PFSK-1 (cell line): ENCODE measurements around the gene LEPR.

Source experiments
- FOXP2 ChIP-seq: optimal IDR thresholded peaks from 2 replicates; pipeline ENCODE3; 2011; ENCODE audit warnings: borderline replicate concordance, control low read depth, inconsistent platforms; ENCODE audit not compliant: insufficient read depth; ENCODE audit errors: extremely low read length, extremely low read depth
- POLR2AphosphoS5 ChIP-seq: IDR thresholded peaks from 2 replicates; pipeline ENCODE4 v1.6.1; 2012; ENCODE audit warnings: low read depth, mild to moderate bottlenecking, control low read depth, low read length, moderate library complexity
- SIN3A ChIP-seq: IDR thresholded peaks from 2 replicates; pipeline ENCODE4 v1.6.1; 2012; ENCODE audit warnings: mild to moderate bottlenecking, low read length, moderate library complexity, borderline replicate concordance; ENCODE audit not compliant: insufficient read depth
- TAF1 ChIP-seq: IDR thresholded peaks from 2 replicates; pipeline ENCODE4 v1.6.1; 2012; ENCODE audit warnings: low read length, control low read depth, borderline replicate concordance; ENCODE audit not compliant: insufficient read depth
- TF ChIP-seq, protein P1 (sequence below), 2 experiments: IDR thresholded peaks; 2 replicates each; pipeline versions ENCODE4 v1.6.1 to v1.8.0; 2011 to 2012; ENCODE audit warnings: low read depth in 2 of 2, low read length in 2 of 2, control low read depth in 1 of 2, inconsistent platforms in 1 of 2, mild to moderate bottlenecking in 1 of 2, moderate library complexity in 1 of 2; ENCODE audit not compliant: insufficient read depth in 1 of 2

The LEPR gene

DNA sequence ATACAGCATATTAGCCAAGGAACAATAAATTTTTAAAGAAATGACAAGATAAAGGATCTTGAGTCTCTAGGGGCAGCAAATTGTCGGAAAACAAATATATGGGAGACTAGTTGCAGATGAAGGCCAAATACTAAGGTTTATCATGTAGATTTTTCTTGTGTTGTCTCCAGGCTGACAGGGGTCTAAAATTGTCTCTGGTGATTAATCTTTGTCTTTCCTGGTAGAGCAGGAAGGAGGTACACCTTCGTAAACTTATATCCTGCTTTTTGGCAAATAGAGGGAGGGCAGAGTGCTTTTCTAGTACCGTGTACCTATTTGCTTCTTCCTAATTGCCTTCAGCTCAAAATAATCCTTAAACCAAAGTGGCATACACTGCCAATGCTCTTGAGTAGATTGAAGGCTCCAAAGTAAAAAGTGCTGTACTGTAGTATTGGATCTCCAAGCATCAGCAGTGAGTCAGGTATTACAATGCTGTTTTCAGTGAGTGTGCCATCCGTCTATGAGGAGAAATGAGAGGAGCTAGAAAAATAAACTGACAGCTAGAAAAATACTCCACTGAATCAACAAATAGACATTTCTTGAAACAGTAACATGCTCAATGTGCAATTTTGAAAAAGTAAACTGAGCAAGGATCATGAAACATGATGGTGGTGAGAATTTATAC is 1.8 kb upstream of the LEPR start:
- no peak for TF ChIP-seq POLR2AphosphoS5
- TF ChIP-seq TAF1, result no peak
- TF ChIP-seq FOXP2, result no peak
- TF ChIP-seq, protein P1, sequence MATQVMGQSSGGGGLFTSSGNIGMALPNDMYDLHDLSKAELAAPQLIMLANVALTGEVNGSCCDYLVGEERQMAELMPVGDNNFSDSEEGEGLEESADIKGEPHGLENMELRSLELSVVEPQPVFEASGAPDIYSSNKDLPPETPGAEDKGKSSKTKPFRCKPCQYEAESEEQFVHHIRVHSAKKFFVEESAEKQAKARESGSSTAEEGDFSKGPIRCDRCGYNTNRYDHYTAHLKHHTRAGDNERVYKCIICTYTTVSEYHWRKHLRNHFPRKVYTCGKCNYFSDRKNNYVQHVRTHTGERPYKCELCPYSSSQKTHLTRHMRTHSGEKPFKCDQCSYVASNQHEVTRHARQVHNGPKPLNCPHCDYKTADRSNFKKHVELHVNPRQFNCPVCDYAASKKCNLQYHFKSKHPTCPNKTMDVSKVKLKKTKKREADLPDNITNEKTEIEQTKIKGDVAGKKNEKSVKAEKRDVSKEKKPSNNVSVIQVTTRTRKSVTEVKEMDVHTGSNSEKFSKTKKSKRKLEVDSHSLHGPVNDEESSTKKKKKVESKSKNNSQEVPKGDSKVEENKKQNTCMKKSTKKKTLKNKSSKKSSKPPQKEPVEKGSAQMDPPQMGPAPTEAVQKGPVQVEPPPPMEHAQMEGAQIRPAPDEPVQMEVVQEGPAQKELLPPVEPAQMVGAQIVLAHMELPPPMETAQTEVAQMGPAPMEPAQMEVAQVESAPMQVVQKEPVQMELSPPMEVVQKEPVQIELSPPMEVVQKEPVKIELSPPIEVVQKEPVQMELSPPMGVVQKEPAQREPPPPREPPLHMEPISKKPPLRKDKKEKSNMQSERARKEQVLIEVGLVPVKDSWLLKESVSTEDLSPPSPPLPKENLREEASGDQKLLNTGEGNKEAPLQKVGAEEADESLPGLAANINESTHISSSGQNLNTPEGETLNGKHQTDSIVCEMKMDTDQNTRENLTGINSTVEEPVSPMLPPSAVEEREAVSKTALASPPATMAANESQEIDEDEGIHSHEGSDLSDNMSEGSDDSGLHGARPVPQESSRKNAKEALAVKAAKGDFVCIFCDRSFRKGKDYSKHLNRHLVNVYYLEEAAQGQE (IDR thresholded peaks at IDR 0.05; ENCODE audit: insufficient read depth in 1 of 2, low read depth in 2 of 2, low read length in 2 of 2), result no peak
- no peak for TF ChIP-seq SIN3A

DNA sequence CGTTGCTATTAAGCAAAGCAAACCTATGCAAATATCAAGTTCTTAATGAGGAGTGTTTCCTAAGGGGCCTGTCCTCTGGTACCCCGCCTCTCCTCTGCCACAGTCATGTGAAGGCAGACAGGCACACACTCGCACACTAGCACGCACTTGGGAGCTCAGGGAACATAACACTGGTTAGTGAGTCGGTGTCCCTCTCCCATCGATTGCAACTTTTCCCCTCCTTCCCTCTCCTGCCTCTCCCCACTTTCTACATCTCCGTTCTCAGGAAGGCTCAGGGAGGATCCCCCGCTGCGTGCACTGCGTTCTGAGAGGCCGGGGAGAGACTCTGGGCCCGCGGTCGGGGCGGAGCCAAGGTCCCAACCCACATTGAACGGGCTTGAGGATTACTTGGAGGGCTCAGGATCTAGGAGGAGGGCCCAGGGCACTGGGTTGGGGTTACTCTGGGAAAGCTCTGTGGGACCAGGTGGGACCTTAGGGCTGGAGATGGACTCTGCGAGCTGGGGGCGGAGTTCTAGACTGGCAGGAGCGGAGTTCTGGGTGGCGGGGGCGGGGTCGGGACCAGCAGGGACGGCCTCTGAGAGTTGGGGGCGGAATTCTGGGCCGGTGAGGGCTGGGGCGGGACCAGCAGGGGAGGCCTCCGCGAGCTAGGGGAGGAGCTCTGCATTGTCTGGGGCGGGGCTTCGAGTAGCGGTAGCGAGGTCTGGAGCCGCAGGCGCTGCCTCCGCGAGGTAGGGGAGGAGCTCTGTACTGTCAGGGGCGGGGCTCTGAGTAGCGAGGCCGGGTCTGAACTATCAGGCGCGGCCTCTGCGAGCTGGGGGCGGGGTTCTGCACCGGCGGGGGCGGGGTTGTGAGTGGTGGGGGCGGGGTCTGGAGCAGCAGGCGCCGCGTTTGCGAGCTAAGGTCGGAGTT is 533 bp upstream of the LEPR start:
- TF ChIP-seq FOXP2 (no peak), SIN3A (no peak), POLR2AphosphoS5 (no peak), TAF1 (no peak)
- TF ChIP-seq, protein P1 (IDR thresholded peaks at IDR 0.05; ENCODE audit: insufficient read depth in 1 of 2, low read depth in 2 of 2, low read length in 2 of 2), result no peak

DNA sequence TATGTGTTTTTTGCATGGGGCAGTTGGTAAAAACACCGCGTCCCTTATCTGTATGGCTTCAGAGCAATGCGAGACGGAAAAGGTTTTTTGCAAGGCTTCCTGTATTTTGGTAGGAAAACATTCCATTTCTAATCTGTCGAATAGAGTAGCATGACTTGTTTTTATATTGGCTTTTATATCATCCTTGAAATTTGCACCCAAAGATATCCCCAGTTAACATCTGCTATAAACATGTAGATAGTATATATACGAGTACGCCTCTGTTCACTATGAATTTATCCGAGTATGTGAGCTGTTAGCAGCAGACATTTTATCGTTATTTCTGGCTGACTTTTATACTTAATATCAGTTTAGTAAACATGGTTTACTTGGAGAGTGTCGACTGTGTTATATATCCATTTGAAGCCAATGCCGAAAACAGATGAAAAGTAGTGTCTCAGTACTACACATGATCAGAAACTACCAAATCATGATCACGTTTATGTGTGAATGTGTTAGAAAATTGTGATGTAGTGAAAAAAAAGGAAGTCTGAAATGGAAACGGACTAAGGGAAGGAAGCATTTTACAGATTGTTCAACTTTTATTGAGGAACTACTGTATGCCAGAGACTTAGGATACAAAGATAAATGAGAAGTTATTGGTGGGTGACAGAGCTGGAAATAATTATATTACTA is 1.0 kb downstream of the LEPR start:
- TF ChIP-seq FOXP2, result no peak
- no peak for TF ChIP-seq TAF1
- TF ChIP-seq, protein P1 (IDR thresholded peaks at IDR 0.05; ENCODE audit: insufficient read depth in 1 of 2, low read depth in 2 of 2, low read length in 2 of 2), result no peak
- TF ChIP-seq POLR2AphosphoS5, result no peak
- TF ChIP-seq SIN3A, result no peak

DNA sequence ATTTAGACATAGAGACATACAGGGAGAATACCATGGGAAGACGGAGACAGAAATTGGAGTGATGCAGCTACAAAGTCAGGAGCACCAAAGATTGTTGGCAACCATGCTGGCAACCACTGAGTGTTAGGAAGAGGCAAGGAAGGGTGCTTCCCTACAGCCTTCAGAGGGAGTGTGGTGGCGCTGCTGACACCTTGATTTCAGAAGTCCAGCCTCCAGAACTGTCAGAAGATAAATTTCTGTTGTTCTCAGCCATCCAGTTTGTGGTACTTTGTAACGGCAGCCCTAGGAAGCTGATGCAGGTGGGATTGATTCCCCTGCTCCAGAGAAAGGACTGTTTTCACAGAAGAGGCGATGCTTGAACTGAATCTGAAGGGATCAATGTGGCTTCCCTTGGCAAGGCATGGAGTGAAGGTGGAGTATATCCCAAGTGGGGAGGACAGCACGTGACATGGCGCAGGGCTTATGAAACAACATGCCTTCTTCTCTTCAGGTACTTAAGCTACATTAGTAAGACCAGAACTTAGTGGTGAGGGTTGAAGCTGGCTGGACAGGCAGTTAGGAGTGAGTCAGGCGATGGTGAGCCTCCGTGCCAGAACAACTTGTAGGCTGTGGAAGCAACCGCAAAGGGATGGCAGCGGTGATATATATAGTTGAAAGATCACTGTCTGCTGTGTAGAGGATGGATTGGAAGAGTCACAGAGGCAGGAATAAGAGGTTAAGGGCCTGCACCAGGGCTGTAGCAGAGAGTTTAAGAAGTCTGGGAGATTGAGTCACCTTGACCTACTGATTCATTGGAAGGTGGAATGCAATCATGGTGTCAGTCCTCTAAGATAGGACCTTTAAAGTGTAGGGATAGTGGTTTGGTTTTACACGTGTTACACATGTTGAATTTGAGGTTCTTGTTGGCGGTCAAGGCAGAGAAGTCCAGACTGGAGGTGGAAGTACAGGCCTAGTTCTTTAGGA is 2.1 kb downstream of the LEPR start:
- TF ChIP-seq, protein P1 (IDR thresholded peaks at IDR 0.05; ENCODE audit: insufficient read depth in 1 of 2, low read depth in 2 of 2, low read length in 2 of 2), result no peak
- TF ChIP-seq SIN3A (no peak), POLR2AphosphoS5 (no peak), TAF1 (no peak), FOXP2 (no peak)
